ENCODE results near the gene RFX3. TPM values are rescaled to one million over a fixed set of nuclear protein-coding genes. Genes with fewer than 3 reads are reported as not detected.

The RFX3 gene
- total RNA-seq, 4 donors from 2014 or later = 8.4 to 15.3 (median 9.7) TPM

DNA sequence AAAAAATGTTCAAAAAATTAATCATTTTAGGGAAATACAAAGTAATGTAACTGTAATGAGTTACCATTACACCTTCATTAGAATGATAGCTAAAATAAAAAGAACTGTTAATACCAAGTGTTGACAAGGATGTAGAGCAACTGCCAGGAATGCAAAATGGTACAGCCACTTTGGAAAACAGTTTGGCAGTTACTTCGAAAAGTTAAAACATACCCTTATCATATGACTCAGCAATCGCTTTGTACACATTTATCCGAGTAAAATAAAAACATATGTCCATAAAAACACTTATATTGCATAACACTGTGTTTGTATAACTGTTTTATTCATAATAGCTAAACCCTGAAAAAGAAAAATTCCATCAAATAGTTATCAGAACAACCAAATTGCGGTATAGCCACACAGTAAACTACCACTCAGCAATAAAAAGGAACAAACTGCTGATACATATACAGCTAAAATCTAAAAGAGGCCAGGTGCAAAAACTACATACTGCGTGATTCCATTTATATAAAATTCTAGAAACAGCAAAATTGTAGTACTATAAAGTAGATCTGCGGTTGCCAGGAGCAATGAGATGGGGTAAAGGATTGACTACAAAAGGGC, 61.7 kb downstream of the RFX3 start:
- TF ChIP-seq, protein P1, sequence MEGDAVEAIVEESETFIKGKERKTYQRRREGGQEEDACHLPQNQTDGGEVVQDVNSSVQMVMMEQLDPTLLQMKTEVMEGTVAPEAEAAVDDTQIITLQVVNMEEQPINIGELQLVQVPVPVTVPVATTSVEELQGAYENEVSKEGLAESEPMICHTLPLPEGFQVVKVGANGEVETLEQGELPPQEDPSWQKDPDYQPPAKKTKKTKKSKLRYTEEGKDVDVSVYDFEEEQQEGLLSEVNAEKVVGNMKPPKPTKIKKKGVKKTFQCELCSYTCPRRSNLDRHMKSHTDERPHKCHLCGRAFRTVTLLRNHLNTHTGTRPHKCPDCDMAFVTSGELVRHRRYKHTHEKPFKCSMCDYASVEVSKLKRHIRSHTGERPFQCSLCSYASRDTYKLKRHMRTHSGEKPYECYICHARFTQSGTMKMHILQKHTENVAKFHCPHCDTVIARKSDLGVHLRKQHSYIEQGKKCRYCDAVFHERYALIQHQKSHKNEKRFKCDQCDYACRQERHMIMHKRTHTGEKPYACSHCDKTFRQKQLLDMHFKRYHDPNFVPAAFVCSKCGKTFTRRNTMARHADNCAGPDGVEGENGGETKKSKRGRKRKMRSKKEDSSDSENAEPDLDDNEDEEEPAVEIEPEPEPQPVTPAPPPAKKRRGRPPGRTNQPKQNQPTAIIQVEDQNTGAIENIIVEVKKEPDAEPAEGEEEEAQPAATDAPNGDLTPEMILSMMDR (IDR thresholded peaks at IDR 0.05; ENCODE audit: low read depth) = no peak

DNA sequence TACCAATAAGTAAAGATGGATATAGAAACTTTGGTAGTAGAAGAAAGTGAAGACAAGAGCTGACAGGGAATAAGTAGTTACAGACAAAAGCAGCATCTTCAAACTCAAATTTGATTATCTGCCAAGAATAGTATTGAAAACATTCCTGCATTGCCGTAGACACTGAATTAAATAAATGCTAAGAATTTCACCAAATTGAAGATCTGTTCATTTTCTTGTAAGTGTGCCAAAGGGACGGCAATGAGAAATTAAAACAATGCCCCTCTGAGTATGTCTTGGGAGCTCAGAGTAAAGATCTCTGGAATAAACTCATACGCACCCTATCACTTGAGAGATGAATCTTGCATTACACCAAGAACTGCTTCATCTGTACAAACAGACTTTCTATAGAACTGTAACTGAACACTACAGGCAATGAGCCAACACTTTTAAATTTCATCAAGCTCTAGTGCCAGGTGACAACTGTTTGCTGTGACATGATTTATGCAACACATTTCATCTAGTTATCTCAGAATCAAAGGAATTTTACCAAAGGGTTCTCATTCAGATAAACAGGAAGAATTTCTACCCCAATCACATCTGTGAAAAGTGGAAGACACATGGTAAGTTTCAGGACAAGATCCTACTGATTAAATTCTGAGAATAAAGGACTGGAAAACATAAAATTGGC, 66.9 kb downstream of the RFX3 start:
- TF ChIP-seq, protein P1 (IDR thresholded peaks at IDR 0.05; ENCODE audit: low read depth) = no peak

DNA sequence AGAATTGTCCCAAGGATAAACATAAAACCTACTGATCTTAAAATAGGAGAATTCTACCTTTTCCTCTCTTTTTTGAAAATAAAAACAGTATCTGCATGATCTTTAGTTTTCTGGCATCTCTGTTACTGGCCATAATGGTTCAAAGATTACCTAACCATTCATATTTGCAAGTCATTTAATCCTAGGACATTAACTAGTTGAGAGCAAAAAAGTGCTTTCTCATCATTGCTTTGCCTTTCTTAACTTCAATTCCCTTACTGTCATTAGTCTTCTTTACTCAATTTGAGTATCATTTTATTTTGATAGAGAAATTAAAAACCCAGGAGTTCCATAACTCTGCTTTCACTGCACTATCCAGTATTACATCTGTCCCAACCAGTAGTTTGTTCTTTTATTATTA, 68.6 kb downstream of the RFX3 start:
- TF ChIP-seq, protein P1 (IDR thresholded peaks at IDR 0.05; ENCODE audit: low read depth) = no peak

DNA sequence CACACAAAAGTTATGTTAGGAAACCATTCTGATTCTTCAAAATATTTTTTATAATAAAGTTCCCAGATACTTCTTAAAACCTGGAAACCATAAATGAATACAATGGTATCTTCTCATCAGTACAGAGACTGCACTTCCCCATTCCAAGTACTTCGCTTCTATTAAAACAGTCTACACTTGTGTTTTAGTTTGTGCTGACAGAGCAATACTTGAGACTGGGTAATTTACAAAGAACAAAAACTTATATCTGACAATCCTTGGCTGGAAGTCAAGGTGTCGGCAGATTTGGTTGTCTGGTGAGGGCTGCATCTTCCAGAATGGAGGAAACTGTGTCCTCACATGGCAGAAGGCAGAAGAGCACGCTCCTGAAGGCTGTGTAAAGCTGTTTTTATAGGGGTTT, 70.1 kb downstream of the RFX3 start:
- TF ChIP-seq, protein P1 (IDR thresholded peaks at IDR 0.05; ENCODE audit: low read depth) = no peak

DNA sequence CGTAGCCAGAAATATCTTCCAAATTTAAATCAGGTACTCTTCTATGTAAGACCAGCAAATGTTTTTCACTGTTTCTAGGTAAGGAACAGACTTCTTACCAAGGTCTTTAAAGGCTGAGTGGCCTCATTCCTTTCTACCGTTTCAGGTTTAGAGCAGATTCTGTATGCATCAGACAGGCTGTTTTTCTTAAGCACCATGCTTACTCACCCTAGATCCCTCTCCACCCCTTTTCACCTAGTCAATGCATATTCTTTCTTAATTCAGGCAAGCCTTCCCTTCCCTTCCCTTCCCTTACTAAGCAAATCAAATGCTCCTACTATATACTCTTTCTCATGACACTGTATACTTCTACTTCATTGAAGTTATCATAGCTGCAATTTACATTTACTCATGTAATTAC, 70.7 kb downstream of the RFX3 start:
- TF ChIP-seq, protein P1 (IDR thresholded peaks at IDR 0.05; ENCODE audit: low read depth) = no peak

DNA sequence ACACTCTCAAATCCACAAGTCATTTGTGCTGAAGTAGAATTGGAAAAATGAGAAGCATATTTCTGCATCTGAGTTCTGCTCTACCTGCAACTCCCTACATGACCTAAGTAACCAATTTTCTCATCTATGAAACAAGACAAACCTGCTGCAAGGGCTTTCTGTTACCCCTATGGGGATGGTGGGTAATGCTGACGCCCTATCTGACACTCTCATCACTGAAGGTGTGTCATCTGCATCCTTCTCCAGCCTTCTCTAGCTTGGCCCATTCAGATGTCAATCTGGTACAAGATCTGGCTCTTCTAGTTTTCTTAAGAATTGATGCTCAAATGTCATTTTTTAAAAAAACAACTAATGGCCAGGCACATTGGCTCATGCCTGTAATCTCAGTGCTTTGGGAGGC, 73.8 kb downstream of the RFX3 start:
- TF ChIP-seq, protein P1 (IDR thresholded peaks at IDR 0.05; ENCODE audit: low read depth) = no peak

DNA sequence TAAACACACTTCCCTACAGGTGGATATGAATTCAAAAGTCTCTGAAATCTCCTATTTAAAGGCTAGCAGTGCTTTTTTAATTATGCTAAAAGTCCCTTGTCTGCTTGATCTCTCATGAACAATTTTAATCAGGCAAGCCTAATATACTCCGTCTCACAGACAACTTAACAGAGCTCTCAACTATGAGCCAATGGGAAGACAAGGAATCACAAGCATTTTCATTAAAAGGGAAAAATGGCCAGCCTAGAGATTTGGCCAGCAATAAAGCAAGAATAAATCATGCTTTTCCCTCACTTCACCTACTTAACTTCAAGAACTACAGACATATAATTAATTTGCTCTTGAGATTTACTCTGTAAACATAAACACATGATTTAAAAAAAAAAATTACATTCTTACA, 78.0 kb downstream of the RFX3 start:
- TF ChIP-seq, protein P1 (IDR thresholded peaks at IDR 0.05; ENCODE audit: low read depth) = no peak

All from subcutaneous adipose tissue (tissue), 4 donors.